HL-60 (cell line): Measurements from ENCODE around the gene TCAIM.

Source experiments
- DNase-seq, 2 experiments: peaks; one replicate each; pipeline ENCODE4 v3.0.0-alpha.2; 2010 to 2020; ENCODE audit warnings: low read depth in 1 of 2, low spot score in 1 of 2
- H3K27ac ChIP-seq: fragments of 250-450 bp; sonication (Bioruptor Pico); replicated peaks from 2 replicates; pipeline ENCODE4 v1.5.1; 2020; ENCODE audit warnings: mild to moderate bottlenecking, moderate library complexity
- H3K27me3 ChIP-seq: fragments of 250-450 bp; sonication (Bioruptor Pico); 2 replicates; pipeline ENCODE4 v1.5.1; 2021; ENCODE audit warnings: mild to moderate bottlenecking, moderate library complexity; ENCODE audit not compliant: insufficient read depth, poor library complexity, severe bottlenecking
- H3K4me3 ChIP-seq: replicated peaks from 2 replicates; pipeline ENCODE4 v1.5.1; 2011; ENCODE audit warnings: mild to moderate bottlenecking, control low read depth, low read length; ENCODE audit not compliant: insufficient read depth
- CTCF ChIP-seq: IDR thresholded peaks from one replicate; pipeline ENCODE4 v1.5.1; 2011; ENCODE audit warnings: low read length, control low read depth, inconsistent platforms; ENCODE audit not compliant: insufficient read depth
- GABPA ChIP-seq: IDR thresholded peaks from 2 replicates; pipeline ENCODE4 v1.6.1; 2012; ENCODE audit warnings: low read depth
- POLR2AphosphoS5 ChIP-seq: IDR thresholded peaks from 2 replicates; pipeline ENCODE4 v1.6.1; 2012; ENCODE audit warnings: low read depth
- REST ChIP-seq: IDR thresholded peaks from 2 replicates; pipeline ENCODE4 v1.6.1; 2012; ENCODE audit warnings: low read depth; ENCODE audit not compliant: insufficient replicate concordance
- SPI1 ChIP-seq: IDR thresholded peaks from 2 replicates; pipeline ENCODE4 v1.6.1; 2012; ENCODE audit warnings: low read depth, mild to moderate bottlenecking, borderline replicate concordance

TCAIM gene

GRCh38 chr3:44398853-44399252 lies 60.3 kb downstream of the TCAIM start:
- no peaks in the 10 kb centered on the region for H3K27me3 ChIP-seq
- TF ChIP-seq POLR2AphosphoS5 (no peak), REST (no peak), CTCF (no peak), GABPA (no peak), SPI1 (no peak)
- H3K27ac ChIP-seq = no peak overlapping the region
- no peak for DNase-seq
- H3K4me3 ChIP-seq = no peak overlapping the region

- DNase-seq = no peak
- no peak overlapping the region for H3K27ac ChIP-seq
- TF ChIP-seq REST = no peak
- TF ChIP-seq SPI1 = no peak
- no peak for TF ChIP-seq POLR2AphosphoS5
- TF ChIP-seq GABPA = no peak
- TF ChIP-seq CTCF = no peak
- H3K27me3 ChIP-seq = no peaks in the 10 kb centered on the region
- H3K4me3 ChIP-seq = no peak overlapping the region
Measured at GRCh38 chr3:44400771-44401170, 62.2 kb downstream of the TCAIM start.

- Histone ChIP-seq H3K27ac (no peak overlapping the region), H3K4me3 (no peak overlapping the region), H3K27me3 (no peaks in the 10 kb centered on the region)
- TF ChIP-seq SPI1 (no peak), CTCF (no peak), POLR2AphosphoS5 (no peak), REST (no peak), GABPA (no peak)
- DNase-seq = no peak
Measured at GRCh38 chr3:44402548-44402947, 64.0 kb downstream of the TCAIM start.
